Liver (tissue), 3 donors: ENCODE results near the gene USP24.

Experiments
- EGR1 ChIP-seq, 2 donors: IDR thresholded peaks; 2 replicates each; pipeline ENCODE4 v1.6.1; 2016 to 2018; ENCODE audit warnings: antibody characterized with exemption in 2 of 2, low read depth in 2 of 2
- FOXA1 ChIP-seq: IDR thresholded peaks from 2 replicates; pipeline ENCODE4 v1.6.1; 2016; ENCODE audit warnings: antibody characterized with exemption
- GABPA ChIP-seq, 2 donors: IDR thresholded peaks in 1 of 2; conservative IDR thresholded peaks in 1 of 2; 2 replicates each; pipeline ENCODE4 v1.6.1; 2016; ENCODE audit warnings: antibody characterized with exemption in 2 of 2, mild to moderate bottlenecking in 1 of 2, moderate library complexity in 1 of 2
- HNF4A ChIP-seq, 2 donors: conservative IDR thresholded peaks; 2 replicates each; pipeline ENCODE4 v1.6.1; 2016; ENCODE audit warnings: antibody characterized with exemption in 2 of 2, mild to moderate bottlenecking in 2 of 2
- HNF4G ChIP-seq: IDR thresholded peaks from 2 replicates; pipeline ENCODE4 v1.6.1; 2016; ENCODE audit warnings: antibody characterized with exemption
- JUND ChIP-seq, 2 donors: IDR thresholded peaks; 2 replicates each; pipeline ENCODE4 v1.6.1; 2016; ENCODE audit warnings: antibody characterized with exemption in 2 of 2
- NR2F2 ChIP-seq: IDR thresholded peaks from 2 replicates; pipeline ENCODE4 v1.6.1; 2016; ENCODE audit warnings: antibody characterized with exemption
- SP1 ChIP-seq: IDR thresholded peaks from 2 replicates; pipeline ENCODE4 v1.6.1; 2018; ENCODE audit warnings: antibody characterized with exemption, mild to moderate bottlenecking
- TAF1 ChIP-seq: conservative IDR thresholded peaks from 2 replicates; pipeline ENCODE4 v1.6.1; 2016; ENCODE audit warnings: antibody characterized with exemption, mild to moderate bottlenecking
- YY1 ChIP-seq: IDR thresholded peaks from 2 replicates; pipeline ENCODE4 v1.6.1; 2016; ENCODE audit warnings: antibody characterized with exemption, mild to moderate bottlenecking
- TF ChIP-seq, protein P1 (sequence below): fragments of 150-350 bp; IDR thresholded peaks from 2 replicates; pipeline ENCODE4 v1.5.1; 2017; ENCODE audit warnings: improper control_type of control experiment, low read depth, low read length; ENCODE audit not compliant: missing input control
- TF ChIP-seq, protein P2 (sequence below): IDR thresholded peaks from 2 replicates; pipeline ENCODE4 v1.6.1; 2016; ENCODE audit warnings: antibody characterized with exemption, mild to moderate bottlenecking
- TF ChIP-seq, protein P3 (sequence below): IDR thresholded peaks from 2 replicates; pipeline ENCODE4 v1.6.1; 2016; ENCODE audit warnings: antibody characterized with exemption
- TF ChIP-seq, protein P4 (sequence below): IDR thresholded peaks from 2 replicates; pipeline ENCODE4 v1.6.1; 2016; ENCODE audit warnings: antibody characterized with exemption
- donor health status: healthy.
- donor health status: healthy.

DNA sequence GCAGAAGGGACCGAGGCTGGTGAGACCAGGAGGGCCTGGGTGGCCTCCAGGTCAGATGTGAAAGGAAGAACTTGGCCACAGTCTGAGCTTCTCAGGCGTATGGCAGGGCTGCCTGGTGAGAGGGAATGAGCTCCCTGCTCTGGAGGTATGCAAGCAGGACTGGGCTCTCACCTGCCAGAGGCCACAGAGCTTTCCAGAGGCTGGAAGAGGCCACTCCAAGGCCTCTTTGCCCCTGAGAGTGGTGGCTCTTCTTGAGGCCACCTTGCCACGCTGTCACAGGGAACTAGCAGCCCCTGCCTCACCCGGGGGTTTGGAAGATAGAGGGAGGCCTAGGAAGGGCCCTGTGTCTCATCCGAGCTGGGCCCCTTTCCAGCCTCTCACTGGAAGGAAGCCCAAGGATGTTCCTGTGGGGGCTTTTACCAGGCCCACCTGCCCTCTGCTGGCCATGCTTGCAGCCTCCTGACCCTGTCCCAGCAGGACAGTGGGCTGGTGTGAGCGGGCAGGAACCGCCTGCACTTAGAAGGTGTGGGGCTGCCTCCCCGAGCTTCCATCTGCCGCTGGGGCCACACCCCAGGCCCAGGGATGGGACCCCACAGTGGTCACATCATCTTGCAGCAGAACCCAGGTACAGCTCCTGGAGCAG is 165.8 kb downstream of the USP24 start:
- TF ChIP-seq, protein P1, sequence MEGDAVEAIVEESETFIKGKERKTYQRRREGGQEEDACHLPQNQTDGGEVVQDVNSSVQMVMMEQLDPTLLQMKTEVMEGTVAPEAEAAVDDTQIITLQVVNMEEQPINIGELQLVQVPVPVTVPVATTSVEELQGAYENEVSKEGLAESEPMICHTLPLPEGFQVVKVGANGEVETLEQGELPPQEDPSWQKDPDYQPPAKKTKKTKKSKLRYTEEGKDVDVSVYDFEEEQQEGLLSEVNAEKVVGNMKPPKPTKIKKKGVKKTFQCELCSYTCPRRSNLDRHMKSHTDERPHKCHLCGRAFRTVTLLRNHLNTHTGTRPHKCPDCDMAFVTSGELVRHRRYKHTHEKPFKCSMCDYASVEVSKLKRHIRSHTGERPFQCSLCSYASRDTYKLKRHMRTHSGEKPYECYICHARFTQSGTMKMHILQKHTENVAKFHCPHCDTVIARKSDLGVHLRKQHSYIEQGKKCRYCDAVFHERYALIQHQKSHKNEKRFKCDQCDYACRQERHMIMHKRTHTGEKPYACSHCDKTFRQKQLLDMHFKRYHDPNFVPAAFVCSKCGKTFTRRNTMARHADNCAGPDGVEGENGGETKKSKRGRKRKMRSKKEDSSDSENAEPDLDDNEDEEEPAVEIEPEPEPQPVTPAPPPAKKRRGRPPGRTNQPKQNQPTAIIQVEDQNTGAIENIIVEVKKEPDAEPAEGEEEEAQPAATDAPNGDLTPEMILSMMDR, result no peak
- TF ChIP-seq NR2F2 (no peak), JUND (IDR thresholded peaks at IDR 0.05) (no peak), GABPA (IDR thresholded peaks at IDR 0.05 in 1 of 2, conservative IDR thresholded peaks at IDR 0.05 in 1 of 2) (no peak), FOXA1 (no peak), TAF1 (no peak), HNF4A (conservative IDR thresholded peaks at IDR 0.05) (no peak), YY1 (no peak), HNF4G (no peak), SP1 (no peak), EGR1 (IDR thresholded peaks at IDR 0.05; ENCODE audit: low read depth in 2 of 2) (no peak)
- TF ChIP-seq, protein P2, sequence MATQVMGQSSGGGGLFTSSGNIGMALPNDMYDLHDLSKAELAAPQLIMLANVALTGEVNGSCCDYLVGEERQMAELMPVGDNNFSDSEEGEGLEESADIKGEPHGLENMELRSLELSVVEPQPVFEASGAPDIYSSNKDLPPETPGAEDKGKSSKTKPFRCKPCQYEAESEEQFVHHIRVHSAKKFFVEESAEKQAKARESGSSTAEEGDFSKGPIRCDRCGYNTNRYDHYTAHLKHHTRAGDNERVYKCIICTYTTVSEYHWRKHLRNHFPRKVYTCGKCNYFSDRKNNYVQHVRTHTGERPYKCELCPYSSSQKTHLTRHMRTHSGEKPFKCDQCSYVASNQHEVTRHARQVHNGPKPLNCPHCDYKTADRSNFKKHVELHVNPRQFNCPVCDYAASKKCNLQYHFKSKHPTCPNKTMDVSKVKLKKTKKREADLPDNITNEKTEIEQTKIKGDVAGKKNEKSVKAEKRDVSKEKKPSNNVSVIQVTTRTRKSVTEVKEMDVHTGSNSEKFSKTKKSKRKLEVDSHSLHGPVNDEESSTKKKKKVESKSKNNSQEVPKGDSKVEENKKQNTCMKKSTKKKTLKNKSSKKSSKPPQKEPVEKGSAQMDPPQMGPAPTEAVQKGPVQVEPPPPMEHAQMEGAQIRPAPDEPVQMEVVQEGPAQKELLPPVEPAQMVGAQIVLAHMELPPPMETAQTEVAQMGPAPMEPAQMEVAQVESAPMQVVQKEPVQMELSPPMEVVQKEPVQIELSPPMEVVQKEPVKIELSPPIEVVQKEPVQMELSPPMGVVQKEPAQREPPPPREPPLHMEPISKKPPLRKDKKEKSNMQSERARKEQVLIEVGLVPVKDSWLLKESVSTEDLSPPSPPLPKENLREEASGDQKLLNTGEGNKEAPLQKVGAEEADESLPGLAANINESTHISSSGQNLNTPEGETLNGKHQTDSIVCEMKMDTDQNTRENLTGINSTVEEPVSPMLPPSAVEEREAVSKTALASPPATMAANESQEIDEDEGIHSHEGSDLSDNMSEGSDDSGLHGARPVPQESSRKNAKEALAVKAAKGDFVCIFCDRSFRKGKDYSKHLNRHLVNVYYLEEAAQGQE, result no peak
- TF ChIP-seq, protein P3, sequence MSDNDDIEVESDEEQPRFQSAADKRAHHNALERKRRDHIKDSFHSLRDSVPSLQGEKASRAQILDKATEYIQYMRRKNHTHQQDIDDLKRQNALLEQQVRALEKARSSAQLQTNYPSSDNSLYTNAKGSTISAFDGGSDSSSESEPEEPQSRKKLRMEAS, result no peak
- TF ChIP-seq, protein P4, sequence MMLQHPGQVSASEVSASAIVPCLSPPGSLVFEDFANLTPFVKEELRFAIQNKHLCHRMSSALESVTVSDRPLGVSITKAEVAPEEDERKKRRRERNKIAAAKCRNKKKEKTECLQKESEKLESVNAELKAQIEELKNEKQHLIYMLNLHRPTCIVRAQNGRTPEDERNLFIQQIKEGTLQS, result no peak
